ENCODE measurements around the gene NUP153.
"Not testable (repeated sequence)": the region's sequence is repeated elsewhere in the genome, so short reads cannot be mapped to it uniquely, and the experiment has no call there.

The NUP153 gene

GRCh38 chr6:17710331-17710730, 3.6 kb upstream of the NUP153 start:
- 92% methylated on average over 3 of the region's 3 CpGs for WGBS
- Histone ChIP-seq H3K9me3 (ENCODE audit: insufficient read depth, low read depth, low read length) (no peaks in the 10 kb centered on the region), H3K9ac (ENCODE audit: low read depth, low read length) (no peak overlapping the region), H3K27ac (ENCODE audit: low read depth, low read length) (no peak overlapping the region), H3K27me3 (ENCODE audit: insufficient read depth, low read length) (no peaks in the 10 kb centered on the region), H3K4me3 (ENCODE audit: low read length) (no peak overlapping the region), H3K4me1 (ENCODE audit: insufficient read depth, low read length) (peaks cover 21% of the 10 kb centered on the region), H3K36me3 (ENCODE audit: insufficient read depth, low read length) (no peaks in the 10 kb centered on the region)

GRCh38 chr6:17709476-17709875, 2.8 kb upstream of the NUP153 start:
- Histone ChIP-seq H3K27ac (ENCODE audit: low read depth, low read length) (no peak overlapping the region), H3K9me3 (ENCODE audit: insufficient read depth, low read depth, low read length) (no peaks in the 10 kb centered on the region), H3K4me1 (ENCODE audit: insufficient read depth, low read length) (peaks cover 13% of the 10 kb centered on the region), H3K36me3 (ENCODE audit: insufficient read depth, low read length) (no peaks in the 10 kb centered on the region), H3K4me3 (ENCODE audit: low read length) (no peak overlapping the region), H3K9ac (ENCODE audit: low read depth, low read length) (no peak overlapping the region), H3K27me3 (ENCODE audit: insufficient read depth, low read length) (no peaks in the 10 kb centered on the region)
- WGBS, result 90% methylated on average over 2 of the region's 2 CpGs

- not testable (repeated sequence) for H3K9me3 ChIP-seq (ENCODE audit: insufficient read depth, low read depth, low read length); H3K4me3 ChIP-seq (ENCODE audit: low read length); H3K9ac ChIP-seq (ENCODE audit: low read depth, low read length); H3K27me3 ChIP-seq (ENCODE audit: insufficient read depth, low read length); H3K36me3 ChIP-seq (ENCODE audit: insufficient read depth, low read length); H3K27ac ChIP-seq (ENCODE audit: low read depth, low read length)
- peaks cover 22% of the 10 kb centered on the region for H3K4me1 ChIP-seq (ENCODE audit: insufficient read depth, low read length)
- 97% methylated on average over 12 of the region's 12 CpGs for WGBS
These were observed 1.3 kb upstream of the NUP153 start for GRCh38 chr6:17708035-17708434.

GRCh38 chr6:17707371-17707651, 586 bp upstream of the NUP153 start:
- no peaks in the 10 kb centered on the region for H3K9me3 ChIP-seq (ENCODE audit: insufficient read depth, low read depth, low read length)
- H3K27ac ChIP-seq (ENCODE audit: low read depth, low read length), result peak overlapping the region; percentile 77
- H3K4me1 ChIP-seq (ENCODE audit: insufficient read depth, low read length), result peaks cover 17% of the 10 kb centered on the region
- peak overlapping the region; percentile 77 for H3K4me3 ChIP-seq (ENCODE audit: low read length)
- H3K36me3 ChIP-seq (ENCODE audit: insufficient read depth, low read length), result no peaks in the 10 kb centered on the region
- H3K27me3 ChIP-seq (ENCODE audit: insufficient read depth, low read length), result no peaks in the 10 kb centered on the region
- H3K9ac ChIP-seq (ENCODE audit: low read depth, low read length), result peak overlapping the region; percentile 76
- WGBS, result 49% methylated on average over 4 of the region's 5 CpGs

- WGBS, result under 1% methylated on average over 58 of the region's 58 CpGs
- Histone ChIP-seq H3K27me3 (ENCODE audit: insufficient read depth, low read length) (no peaks in the 10 kb centered on the region), H3K9me3 (ENCODE audit: insufficient read depth, low read depth, low read length) (no peaks in the 10 kb centered on the region), H3K36me3 (ENCODE audit: insufficient read depth, low read length) (no peaks in the 10 kb centered on the region), H3K9ac (ENCODE audit: low read depth, low read length) (peak overlapping the region; percentile 98), H3K4me3 (ENCODE audit: low read length) (peak overlapping the region; percentile 77), H3K4me1 (ENCODE audit: insufficient read depth, low read length) (peaks cover 17% of the 10 kb centered on the region), H3K27ac (ENCODE audit: low read depth, low read length) (peak overlapping the region; percentile 100)
These were observed 746 bp downstream of the NUP153 start for GRCh38 chr6:17705778-17706579.

- H3K9me3 ChIP-seq (ENCODE audit: insufficient read depth, low read depth, low read length), result no peaks in the 10 kb centered on the region
- H3K4me1 ChIP-seq (ENCODE audit: insufficient read depth, low read length), result peaks cover 17% of the 10 kb centered on the region
- no peaks in the 10 kb centered on the region for H3K36me3 ChIP-seq (ENCODE audit: insufficient read depth, low read length)
- peak overlapping the region; percentile 98 for H3K9ac ChIP-seq (ENCODE audit: low read depth, low read length)
- peak overlapping the region; percentile 77 for H3K4me3 ChIP-seq (ENCODE audit: low read length)
- no peaks in the 10 kb centered on the region for H3K27me3 ChIP-seq (ENCODE audit: insufficient read depth, low read length)
- WGBS, result 0% methylated on average over 8 of the region's 10 CpGs
- peak overlapping the region; percentile 100 for H3K27ac ChIP-seq (ENCODE audit: low read depth, low read length)
These were observed 1.3 kb downstream of the NUP153 start for GRCh38 chr6:17705428-17705777.

GRCh38 chr6:17703256-17703694, 3.5 kb downstream of the NUP153 start:
- no peak overlapping the region for H3K9ac ChIP-seq (ENCODE audit: low read depth, low read length)
- no peak overlapping the region for H3K27ac ChIP-seq (ENCODE audit: low read depth, low read length)
- H3K4me3 ChIP-seq (ENCODE audit: low read length), result 0 out of 2 replicates have a peak overlapping the region, but pooled peaks have one; percentile 5
- 92% methylated on average over 1 of the region's 1 CpG for WGBS
- peaks cover 17% of the 10 kb centered on the region for H3K4me1 ChIP-seq (ENCODE audit: insufficient read depth, low read length)
- H3K36me3 ChIP-seq (ENCODE audit: insufficient read depth, low read length), result no peaks in the 10 kb centered on the region
- no peaks in the 10 kb centered on the region for H3K27me3 ChIP-seq (ENCODE audit: insufficient read depth, low read length)
- no peaks in the 10 kb centered on the region for H3K9me3 ChIP-seq (ENCODE audit: insufficient read depth, low read depth, low read length)

GRCh38 chr6:17700421-17701416, 6.0 kb downstream of the NUP153 start:
- 92% methylated on average over 14 of the region's 14 CpGs for WGBS
- Histone ChIP-seq H3K27me3 (ENCODE audit: insufficient read depth, low read length) (no peaks in the 10 kb centered on the region), H3K36me3 (ENCODE audit: insufficient read depth, low read length) (no peaks in the 10 kb centered on the region), H3K9me3 (ENCODE audit: insufficient read depth, low read depth, low read length) (no peaks in the 10 kb centered on the region), H3K4me1 (ENCODE audit: insufficient read depth, low read length) (peaks cover 12% of the 10 kb centered on the region), H3K4me3 (ENCODE audit: low read length) (no peak overlapping the region), H3K27ac (ENCODE audit: low read depth, low read length) (no peak overlapping the region), H3K9ac (ENCODE audit: low read depth, low read length) (no peak overlapping the region)

- no peak overlapping the region for H3K4me3 ChIP-seq (ENCODE audit: low read length)
- no peak overlapping the region for H3K27ac ChIP-seq (ENCODE audit: low read depth, low read length)
- WGBS, result 95% methylated on average over 4 of the region's 4 CpGs
- H3K9me3 ChIP-seq (ENCODE audit: insufficient read depth, low read depth, low read length), result no peaks in the 10 kb centered on the region
- no peaks in the 10 kb centered on the region for H3K27me3 ChIP-seq (ENCODE audit: insufficient read depth, low read length)
- H3K9ac ChIP-seq (ENCODE audit: low read depth, low read length), result no peak overlapping the region
- peaks cover 15% of the 10 kb centered on the region for H3K36me3 ChIP-seq (ENCODE audit: insufficient read depth, low read length)
- no peaks in the 10 kb centered on the region for H3K4me1 ChIP-seq (ENCODE audit: insufficient read depth, low read length)
These were observed 14.7 kb downstream of the NUP153 start for GRCh38 chr6:17691925-17692538.

GRCh38 chr6:17688481-17688880, 18.2 kb downstream of the NUP153 start:
- peaks cover 36% of the 10 kb centered on the region for H3K36me3 ChIP-seq (ENCODE audit: insufficient read depth, low read length)
- WGBS, result 97% methylated on average over 2 of the region's 2 CpGs
- H3K9me3 ChIP-seq (ENCODE audit: insufficient read depth, low read depth, low read length), result no peaks in the 10 kb centered on the region

GRCh38 chr6:17687136-17687535, 19.6 kb downstream of the NUP153 start:
- H3K36me3 ChIP-seq (ENCODE audit: insufficient read depth, low read length), result peaks cover 47% of the 10 kb centered on the region
- H3K27ac ChIP-seq (ENCODE audit: low read depth, low read length), result no peak overlapping the region
- H3K4me3 ChIP-seq (ENCODE audit: low read length), result no peak overlapping the region
- H3K4me1 ChIP-seq (ENCODE audit: insufficient read depth, low read length), result peaks cover 18% of the 10 kb centered on the region
- H3K9ac ChIP-seq (ENCODE audit: low read depth, low read length), result no peak overlapping the region
- no CpG with 5 or more reads among the region's 1 CpG for WGBS
- no peaks in the 10 kb centered on the region for H3K9me3 ChIP-seq (ENCODE audit: insufficient read depth, low read depth, low read length)
- no peaks in the 10 kb centered on the region for H3K27me3 ChIP-seq (ENCODE audit: insufficient read depth, low read length)

More at GRCh38 chr6:17688481-17688880, 18.2 kb downstream of the NUP153 start:
- no peak overlapping the region for H3K4me3 ChIP-seq (ENCODE audit: low read length)
- H3K4me1 ChIP-seq (ENCODE audit: insufficient read depth, low read length), result peaks cover 14% of the 10 kb centered on the region
- H3K27me3 ChIP-seq (ENCODE audit: insufficient read depth, low read length), result no peaks in the 10 kb centered on the region
- H3K27ac ChIP-seq (ENCODE audit: low read depth, low read length), result no peak overlapping the region
- no peak overlapping the region for H3K9ac ChIP-seq (ENCODE audit: low read depth, low read length)
